GM21717 (cell line): ENCODE data around the gene SLC6A3.
A peak's percentile ranks its signal among the peaks of the same experiment; 100 is the strongest.
"Not testable (repeated sequence)": the region's sequence is repeated elsewhere in the genome, so short reads cannot be mapped to it uniquely, and the experiment has no call there.

Experiments
- ATAC-seq: cut with Tn5 transposase; IDR thresholded peaks from one replicate; pipeline ENCODE4 v1.9.1; 2021; ENCODE audit warnings: mild to moderate bottlenecking, moderate library complexity; ENCODE audit not compliant: unreplicated experiment

Gene SLC6A3

GRCh38 chr5:1375871-1376810 is 69.1 kb downstream of the SLC6A3 start:
- ATAC-seq = no peak

- ATAC-seq = no peak
Observed at GRCh38 chr5:1374679-1375055, 70.6 kb downstream of the SLC6A3 start.

DNA sequence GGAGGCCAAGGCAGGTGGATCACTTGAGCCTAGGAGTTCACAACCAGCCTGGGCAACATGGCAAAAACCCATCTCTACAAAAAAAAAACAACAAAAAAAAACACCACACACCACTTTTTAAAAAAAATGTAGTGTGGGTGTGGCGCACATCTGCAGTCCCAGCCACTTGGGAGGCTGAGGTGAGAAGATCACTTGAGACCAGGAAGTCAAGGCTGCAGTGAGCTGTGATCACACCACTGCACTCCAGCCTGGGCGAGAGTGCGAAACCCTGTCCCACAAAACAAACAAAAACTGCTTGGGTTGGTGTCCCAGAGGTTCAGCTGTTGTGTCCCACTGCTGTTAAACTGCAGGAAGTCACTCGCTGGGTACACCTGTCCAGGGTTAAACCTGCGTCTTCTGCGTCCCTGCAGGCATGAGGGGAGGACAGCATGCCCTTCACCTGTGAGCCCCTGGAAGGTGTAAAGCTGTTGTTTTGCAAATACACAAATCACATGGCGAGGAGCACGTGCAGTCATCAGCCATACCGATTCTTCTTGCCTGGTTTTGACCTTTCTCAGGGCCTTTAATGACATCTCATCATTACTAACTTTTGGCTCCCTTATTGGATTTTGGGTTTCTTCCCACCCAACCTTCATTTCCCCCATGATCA is 71.1 kb downstream of the SLC6A3 start:
- ATAC-seq = no peak

DNA sequence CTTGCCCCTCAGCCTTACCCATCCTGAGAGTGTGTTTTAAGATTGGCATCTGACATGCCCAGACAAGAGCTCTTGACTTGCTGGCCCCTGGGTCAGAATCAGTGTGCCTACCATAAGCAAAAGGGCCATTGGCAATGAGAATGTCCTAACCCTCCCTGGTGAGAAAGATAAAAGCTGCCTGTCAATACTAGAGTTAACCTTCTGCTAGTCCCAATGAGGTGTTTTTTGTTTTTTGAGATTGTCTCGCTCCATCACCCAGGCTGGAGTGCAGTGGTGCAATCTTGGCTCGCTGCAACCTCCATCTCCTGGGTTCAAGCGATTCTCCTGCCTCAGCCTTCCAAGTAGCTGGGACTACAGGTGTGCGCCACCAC is 73.3 kb downstream of the SLC6A3 start:
- not testable (repeated sequence) for ATAC-seq

DNA sequence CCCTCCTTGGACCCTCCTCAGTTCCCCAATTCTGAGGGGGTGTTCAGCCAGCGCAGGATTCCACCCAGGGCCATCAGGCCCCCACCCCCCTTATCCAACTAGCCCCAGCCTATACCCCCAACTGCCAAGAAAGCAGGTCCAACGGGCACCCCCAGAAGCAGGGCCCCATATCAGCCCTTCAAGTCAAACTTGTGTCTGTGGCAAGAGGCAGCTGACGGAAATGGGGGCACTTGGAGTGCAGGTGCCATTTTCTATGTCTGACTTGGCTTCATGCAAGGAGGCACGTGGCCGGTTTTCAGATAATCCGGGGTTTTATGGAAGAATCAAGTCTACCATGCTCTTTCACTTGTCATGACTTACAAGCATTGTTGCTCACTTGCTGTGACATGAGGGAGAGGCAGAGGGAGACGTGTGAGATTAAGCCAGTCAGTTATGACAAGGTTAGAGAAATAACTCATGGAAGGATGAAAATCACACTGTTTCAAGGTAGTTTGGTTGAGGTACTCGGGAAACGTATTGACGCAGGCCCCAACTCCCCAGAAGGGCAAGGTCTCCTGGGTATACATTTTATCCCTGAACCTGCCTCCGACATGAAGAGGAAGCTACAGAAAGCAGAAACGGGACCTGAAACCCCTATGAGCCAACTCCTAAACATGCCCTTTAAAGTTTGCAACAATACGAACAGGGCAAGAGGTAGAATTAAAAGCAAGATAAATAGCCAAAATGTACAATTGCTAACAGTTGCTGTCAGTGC is 73.8 kb downstream of the SLC6A3 start:
- no peak for ATAC-seq

GRCh38 chr5:1370006-1370405 is 75.2 kb downstream of the SLC6A3 start:
- no peak for ATAC-seq

DNA sequence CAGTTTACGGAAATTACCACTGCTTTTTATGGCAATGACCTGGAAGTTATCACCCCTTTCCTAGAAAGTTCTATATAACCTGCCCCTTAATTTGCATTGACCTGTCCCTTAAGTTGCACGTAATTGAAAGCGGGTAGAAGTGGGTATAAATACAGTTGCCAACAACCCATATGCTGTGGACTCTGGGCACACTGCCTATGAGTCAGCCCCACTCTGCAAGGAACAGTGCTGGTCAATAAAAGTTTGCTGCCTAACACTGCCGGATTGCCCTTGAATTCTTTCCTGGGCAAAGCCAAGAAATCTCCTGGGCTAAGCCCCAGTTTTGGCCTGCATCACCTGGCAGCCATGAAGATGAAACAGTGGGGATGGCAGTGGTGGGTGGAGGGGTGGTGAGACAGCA is 76.5 kb downstream of the SLC6A3 start:
- no peak for ATAC-seq

DNA sequence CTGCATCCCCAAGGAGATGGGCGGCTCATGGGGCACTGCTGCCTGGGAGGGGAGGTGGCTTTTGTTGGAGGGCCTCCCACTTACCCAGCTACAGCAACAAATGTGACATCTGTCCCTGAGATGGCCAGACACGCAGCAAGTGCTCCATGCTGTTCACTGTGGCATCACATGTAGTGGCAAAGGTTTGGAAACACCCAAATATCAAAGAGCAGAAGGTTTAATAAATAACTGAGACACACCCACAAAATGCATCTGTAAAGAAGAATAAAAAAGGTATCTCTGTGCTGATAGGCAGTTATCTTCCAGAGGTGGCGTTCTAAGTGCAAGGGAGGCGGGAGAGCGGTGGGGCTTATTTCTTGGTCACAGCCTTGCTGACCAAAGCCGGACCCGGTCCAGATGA is 77.0 kb downstream of the SLC6A3 start:
- ATAC-seq = no peak

DNA sequence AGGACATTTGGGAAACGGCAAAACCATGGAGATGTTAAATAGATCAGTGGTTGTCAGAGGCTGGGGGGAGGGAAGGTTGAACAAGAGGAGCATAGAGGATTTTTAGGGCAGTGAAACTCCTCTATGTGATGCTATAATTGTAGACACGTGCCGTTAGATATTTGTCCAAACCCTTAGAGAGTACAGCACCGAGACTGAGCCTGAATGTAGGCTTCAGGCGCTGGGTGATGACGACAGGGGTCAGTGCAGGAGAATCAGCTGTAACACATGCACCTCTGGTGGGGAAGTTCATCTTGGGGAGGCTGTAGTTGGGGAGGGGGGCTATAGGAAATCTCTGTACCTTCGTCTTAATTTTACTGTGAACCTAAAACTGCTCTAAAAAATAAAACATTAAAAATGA is 78.1 kb downstream of the SLC6A3 start:
- ATAC-seq = no peak

- peak; percentile 72 for ATAC-seq
Observed at GRCh38 chr5:1366514-1366913, 78.7 kb downstream of the SLC6A3 start.

DNA sequence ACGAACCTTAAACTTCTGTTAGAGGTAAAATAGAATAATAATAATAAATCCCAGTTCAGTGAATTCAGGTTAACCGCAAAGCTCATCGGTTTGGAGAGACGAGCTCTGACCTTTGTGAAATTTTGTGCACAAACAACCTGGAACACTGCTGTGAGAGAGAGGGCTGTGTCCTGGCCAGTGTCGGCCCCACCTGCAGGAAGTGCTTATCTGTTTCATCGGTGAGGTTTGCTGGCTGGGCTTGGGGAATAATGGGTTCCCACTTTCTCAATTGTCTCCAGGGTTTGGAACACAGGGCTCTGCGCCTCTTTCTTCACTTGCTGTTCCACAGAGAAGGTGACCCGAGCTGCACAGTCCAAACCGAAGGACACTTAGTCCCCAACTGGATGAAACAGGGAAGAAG is 81.0 kb downstream of the SLC6A3 start:
- ATAC-seq = no peak

GRCh38 chr5:1363581-1363980 is 81.7 kb downstream of the SLC6A3 start:
- ATAC-seq = no peak

DNA sequence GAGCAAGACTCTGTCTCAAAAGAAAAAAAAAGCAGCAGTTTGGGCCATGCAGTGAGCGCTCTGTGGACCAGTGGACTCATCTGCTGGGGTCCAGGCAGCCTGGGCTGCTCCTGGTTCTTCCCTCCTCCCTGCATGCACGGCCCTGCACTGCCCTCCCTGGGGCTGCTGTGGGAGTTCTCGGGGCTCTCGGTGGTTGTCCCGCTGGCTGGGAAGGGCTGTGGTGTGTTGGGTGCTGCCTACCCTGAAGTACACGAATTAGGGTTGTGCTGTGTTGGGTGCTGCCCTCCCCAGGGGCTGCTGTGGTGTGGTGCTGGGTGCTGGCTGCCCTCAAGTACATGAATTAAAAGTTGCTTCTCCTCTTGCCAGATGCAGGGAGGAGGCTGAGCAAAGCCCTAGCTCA is 82.1 kb downstream of the SLC6A3 start:
- ATAC-seq = no peak

GRCh38 chr5:1362242-1363015 is 82.8 kb downstream of the SLC6A3 start:
- ATAC-seq = no peak

- no peak for ATAC-seq
Observed at GRCh38 chr5:1360861-1361260, 84.4 kb downstream of the SLC6A3 start.

DNA sequence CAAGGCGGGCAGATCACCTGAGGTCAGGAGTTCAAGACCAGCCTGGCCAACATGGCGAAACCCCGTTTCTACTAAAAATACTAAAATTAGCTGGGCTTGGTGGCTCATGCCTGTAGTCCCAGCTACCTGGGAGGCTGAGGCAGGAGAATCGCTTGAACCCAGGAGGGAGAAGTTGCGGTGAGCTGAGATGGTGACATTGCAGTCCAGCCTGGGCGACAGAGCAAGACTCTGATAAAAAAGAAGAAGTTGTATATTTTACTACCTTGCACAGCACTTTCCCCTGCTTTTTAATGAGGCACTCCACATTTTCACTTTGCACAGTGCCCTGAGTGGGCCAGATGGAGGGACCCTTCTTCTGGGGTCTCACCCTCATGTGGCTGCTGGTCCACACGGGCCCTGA is 84.9 kb downstream of the SLC6A3 start:
- ATAC-seq = not testable (repeated sequence)

GRCh38 chr5:1359713-1360112 is 85.5 kb downstream of the SLC6A3 start:
- no peak for ATAC-seq

DNA sequence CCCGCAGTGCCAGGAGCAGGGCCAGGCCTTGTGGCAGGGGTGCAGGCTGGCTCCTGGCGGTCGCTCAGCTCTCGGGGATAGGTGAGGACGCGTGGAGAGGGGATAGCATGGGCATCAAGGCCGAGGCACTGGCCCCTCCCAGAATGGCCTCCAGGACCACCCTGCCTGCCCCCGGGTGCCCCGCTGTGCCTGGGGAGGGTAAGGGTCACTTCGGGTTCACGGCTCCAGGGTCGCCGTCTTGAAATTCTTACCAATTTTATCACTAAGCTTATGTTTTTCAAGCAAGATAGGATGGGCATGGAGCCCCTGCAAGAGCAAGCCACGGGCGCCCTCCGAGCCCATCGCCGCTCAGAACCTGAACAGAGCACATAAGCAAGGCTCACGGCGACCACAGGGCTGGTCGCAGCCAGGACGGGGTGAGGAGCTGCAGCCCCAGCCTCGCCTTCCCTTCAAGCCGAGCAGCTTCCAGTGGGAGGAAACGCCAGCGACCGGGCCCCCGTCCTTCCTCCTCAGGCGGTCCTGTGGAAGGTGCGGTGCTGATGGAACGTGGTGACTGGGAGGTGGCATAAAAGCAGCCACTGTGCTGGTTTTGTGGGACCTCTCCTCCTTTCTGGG is 86.1 kb downstream of the SLC6A3 start:
- ATAC-seq = no peak

DNA sequence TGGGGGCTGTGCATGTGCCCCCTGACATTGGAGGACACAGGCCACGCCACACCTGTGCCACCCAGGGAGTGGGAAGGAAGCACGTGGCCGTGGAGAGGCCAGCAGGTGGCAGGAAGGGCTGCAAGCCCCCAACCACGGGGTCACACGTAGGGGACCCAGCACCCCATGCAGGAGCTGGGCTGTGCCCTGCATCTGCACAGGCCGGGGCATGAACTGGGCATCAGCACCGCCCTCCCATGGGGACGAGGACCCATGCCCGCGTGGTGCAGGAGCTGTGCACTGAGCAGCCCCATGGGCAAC is 86.6 kb downstream of the SLC6A3 start:
- no peak for ATAC-seq

GRCh38 chr5:1357946-1358725 is 87.1 kb downstream of the SLC6A3 start:
- no peak for ATAC-seq
